ENCODE results near the gene ARMC8.

ARMC8 gene

GRCh38 chr3:138260611-138261010 is 73.5 kb downstream of the ARMC8 start:
- TF ChIP-seq CTCF (IDR thresholded peaks at IDR 0.05; ENCODE audit: extremely low read depth, missing control alignments), result no peak
- DNase-seq (ENCODE audit: low spot score), result no peak

DNA sequence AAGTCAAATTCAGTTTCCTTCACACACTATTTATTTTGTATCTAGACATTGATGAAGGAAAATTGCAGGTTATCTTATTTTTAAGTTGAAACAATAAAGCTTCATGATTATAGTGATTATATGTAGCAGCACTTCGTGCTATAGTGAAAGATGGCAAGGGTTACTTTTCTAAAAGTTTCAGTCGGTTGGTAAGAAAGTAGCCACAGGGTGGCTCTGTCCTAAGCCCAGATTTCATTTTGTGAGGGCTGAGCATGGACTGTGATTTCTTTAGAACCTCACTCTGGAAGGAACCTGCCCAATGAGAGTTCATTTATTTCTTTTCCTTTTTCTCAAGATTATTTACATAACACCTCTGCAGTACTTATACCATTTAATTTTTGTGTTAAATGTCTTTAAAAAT is 76.0 kb downstream of the ARMC8 start:
- no peak for DNase-seq (ENCODE audit: low spot score)
- TF ChIP-seq CTCF (IDR thresholded peaks at IDR 0.05; ENCODE audit: extremely low read depth, missing control alignments), result no peak

- no peak for DNase-seq (ENCODE audit: low spot score)
- no peak for TF ChIP-seq CTCF (IDR thresholded peaks at IDR 0.05; ENCODE audit: extremely low read depth, missing control alignments)
These were observed 78.6 kb downstream of the ARMC8 start for GRCh38 chr3:138265745-138266144.

- TF ChIP-seq CTCF (IDR thresholded peaks at IDR 0.05; ENCODE audit: extremely low read depth, missing control alignments), result no peak
These were observed 80.0 kb downstream of the ARMC8 start for GRCh38 chr3:138267083-138267482.

GRCh38 chr3:138270245-138270644 is 83.1 kb downstream of the ARMC8 start:
- TF ChIP-seq CTCF (IDR thresholded peaks at IDR 0.05; ENCODE audit: extremely low read depth, missing control alignments), result no peak

More at GRCh38 chr3:138267083-138267482, 80.0 kb downstream of the ARMC8 start:
- DNase-seq (ENCODE audit: low spot score), result no peak

DNA sequence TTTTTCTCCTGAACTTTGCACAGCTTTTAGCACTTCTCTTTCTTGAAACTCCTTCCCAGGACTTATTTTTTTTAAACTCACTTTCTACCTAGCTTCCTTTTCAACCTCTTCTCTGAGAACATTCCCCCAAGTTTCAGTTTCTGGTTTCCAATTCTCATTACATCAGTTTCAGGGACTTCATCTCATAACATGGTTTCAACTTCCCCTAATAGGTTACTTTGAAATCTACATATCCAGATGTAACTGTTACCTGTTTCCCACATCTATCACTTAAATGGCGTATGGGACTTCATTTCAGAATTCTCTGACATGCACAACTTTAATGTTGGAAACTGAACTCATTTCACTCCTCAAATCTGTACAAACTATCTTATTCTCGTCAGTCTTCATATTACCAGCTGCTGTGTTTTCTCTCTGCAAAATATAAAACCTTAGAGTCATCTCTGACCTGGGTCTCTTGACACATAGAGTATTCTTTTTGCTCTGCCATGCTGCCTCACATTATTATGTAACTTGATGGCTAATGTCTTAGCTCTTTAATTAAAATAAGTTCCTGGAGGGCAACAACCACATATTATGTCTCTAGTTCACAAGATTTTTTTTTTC is 84.2 kb downstream of the ARMC8 start:
- no peak for TF ChIP-seq CTCF (IDR thresholded peaks at IDR 0.05; ENCODE audit: extremely low read depth, missing control alignments)
- DNase-seq (ENCODE audit: low spot score), result peak; percentile 16

More at GRCh38 chr3:138270245-138270644, 83.1 kb downstream of the ARMC8 start:
- DNase-seq (ENCODE audit: low spot score), result no peak

- DNase-seq (ENCODE audit: low spot score), result no peak
- TF ChIP-seq CTCF (IDR thresholded peaks at IDR 0.05; ENCODE audit: extremely low read depth, missing control alignments), result no peak
These were observed 94.5 kb downstream of the ARMC8 start for GRCh38 chr3:138281561-138281960.

All from GM20000 (cell line).